Activated CD8-positive, alpha-beta memory T cell treated with anti-CD3 and anti-CD28 coated beads, Interleukin-2, amount 50 U/mL, for 1 hour (primary cell): Measurements from ENCODE around the gene SHFL.

Experiments
- DNase-seq: peaks from one replicate; pipeline ENCODE4 v3.0.0-alpha.2; 2020; ENCODE audit errors: extremely low read depth

SHFL gene

DNA sequence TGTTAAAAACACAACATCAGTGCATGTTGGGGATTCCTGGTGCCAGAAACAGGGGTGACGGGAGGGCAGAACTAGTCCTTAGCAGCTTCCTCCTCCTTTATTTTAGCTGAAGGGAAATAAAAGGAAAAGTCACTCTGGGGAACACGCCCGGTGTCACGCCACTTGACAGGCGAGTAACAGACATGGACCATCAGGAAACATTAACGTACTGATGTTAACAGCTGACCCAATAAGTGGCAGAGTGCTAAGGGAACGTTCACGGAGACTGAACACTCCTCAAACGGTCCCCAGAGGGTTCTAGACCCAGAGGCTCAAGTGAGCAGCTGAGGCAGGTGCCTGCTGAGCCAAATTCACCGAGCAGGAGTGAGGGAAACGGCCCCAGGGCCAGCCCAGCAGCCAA is 47.5 kb downstream of the SHFL start:
- no peak for DNase-seq

GRCh38 chr19:10134040-10134439 is 47.9 kb downstream of the SHFL start:
- DNase-seq, result no peak

DNA sequence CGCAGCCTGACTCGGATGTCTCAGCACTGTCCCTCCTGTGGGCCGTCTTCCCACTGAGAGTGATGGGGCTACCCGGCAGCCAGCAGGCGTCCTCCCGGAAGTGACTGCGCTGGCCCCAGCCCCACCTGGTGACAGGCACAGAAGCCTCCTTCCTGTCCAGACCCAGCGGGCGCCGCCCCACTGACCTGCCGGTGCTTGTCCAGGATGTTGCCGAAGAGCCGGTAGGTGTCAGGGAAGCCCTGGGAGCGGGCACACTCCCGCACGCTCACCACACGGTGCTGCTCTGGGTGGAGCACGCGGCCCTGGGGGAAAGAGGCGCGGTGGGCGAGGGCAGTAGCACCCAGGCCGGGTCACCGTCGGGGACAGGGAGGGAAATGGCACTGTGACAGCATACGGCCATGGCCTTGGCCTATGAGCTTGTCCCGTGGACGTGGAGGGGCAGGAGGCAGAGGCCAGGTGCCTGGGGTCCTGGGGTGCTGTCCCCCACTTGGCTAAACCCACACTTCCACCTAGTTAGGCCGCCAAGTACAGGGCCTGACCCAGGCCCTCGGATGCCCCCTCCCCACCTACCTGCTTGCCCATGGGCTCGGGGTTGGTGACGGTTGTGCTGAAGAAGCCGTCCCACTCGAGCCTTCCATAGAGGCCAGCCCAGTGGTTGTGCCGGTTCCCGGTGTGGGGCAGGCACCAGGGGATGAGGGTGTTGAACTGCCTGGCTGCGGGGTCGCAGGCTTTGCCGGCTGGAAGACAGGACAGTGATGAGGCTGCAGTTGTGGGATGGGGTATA is 49.6 kb downstream of the SHFL start:
- no peak for DNase-seq

DNA sequence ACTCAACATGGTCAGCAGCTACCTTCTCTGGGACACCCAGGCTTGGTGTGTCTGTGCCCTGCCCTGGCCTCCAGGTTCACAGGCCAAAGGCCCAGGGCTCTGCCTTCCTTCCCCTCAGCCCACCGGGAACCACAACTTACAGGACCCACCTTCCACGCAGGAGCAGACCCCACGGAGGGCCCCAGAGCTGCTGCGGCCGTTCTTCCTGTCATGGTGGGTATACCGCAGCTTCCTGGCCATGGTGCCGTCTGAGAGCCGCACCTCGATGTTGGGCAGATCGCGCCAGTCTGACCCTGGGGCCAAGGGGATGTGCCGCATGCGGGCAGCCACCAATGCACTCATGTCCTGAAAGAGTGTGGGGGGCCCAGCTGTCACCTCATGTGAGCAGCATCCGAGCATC is 50.8 kb downstream of the SHFL start:
- no peak for DNase-seq

DNA sequence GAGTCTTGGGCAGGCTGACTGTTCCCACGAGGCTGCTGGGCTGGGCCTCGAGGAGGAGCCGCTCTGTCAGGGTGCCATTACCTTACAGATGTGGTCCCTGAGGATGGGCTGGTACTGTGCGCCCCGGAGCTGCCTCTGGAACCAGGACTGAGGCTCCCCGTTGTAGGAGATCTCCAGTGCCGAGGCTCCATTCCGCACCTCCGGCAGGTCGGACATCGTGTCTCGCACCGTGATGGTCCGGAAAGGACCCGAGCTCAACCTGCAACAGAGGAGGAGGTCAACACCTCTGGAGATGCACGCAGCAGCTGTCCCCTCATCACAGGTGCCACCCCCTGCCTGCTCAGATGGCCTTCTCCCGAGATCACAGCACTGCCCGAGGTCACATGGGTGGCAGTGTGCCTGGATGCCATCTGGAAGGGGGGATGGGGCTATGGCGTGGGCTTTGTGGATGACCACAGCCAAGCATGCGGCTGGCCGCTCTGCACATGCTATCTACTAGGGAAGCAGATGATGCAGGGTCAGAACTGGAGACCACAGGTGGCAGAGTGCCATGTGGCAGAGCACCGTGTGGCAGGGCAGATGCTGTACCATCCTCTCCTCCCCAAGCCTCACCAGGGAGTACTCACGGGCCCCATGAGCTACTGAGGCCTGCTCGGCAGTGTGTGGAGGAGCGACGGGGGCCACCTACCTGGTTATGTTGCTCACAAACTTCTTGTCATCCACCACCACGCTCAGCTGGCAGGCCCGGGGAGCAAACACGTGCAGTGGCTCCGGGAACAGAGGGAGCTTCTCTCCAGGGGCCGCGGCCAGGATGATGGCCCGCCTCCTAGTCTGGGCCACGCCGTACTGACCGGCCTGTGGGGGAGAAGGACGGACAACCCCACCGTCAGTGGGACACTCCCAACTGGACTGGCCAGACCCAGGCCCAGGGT is 51.9 kb downstream of the SHFL start:
- DNase-seq, result no peak

- no peak for DNase-seq
Observed at GRCh38 chr19:10138879-10139795, 53.0 kb downstream of the SHFL start.

DNA sequence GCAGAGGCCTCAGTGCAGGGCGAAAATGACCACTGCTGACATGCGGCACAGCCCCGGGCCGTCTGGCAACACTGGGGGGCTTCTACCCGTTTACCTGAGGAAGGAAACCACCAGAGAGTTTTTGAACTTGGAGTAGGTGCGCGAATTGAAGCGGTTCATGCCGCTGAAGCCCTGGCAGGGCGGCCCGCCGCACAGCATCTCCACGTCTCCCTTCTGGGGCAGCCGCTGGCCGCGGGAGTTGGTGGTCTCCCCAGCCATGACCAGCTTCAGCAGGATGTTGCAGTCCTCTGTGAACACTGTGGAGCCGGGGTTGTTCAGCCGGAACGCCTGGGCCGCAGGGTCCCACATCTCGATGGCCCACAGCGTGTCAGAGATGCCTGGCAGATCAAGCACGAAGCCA is 53.8 kb downstream of the SHFL start:
- no peak for DNase-seq

DNA sequence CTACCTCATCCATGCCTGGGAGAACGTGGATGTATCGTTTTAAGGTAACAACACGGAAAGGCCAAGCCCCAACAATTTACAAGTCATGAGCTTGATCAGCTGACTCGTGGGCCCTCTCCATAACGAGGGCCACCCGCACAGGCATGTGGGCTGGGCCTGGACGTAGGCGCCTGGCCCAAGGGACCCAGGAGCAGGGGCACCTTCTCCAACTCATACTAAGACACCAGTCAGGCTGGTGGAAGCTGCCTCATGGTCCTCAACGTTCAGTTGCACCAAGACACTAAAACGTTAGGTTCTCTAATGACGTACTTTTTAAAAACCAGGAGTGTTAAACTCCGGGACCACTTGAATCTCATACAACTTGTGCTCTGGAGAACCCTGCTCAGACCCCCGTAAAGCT is 55.4 kb downstream of the SHFL start:
- DNase-seq, result no peak

DNA sequence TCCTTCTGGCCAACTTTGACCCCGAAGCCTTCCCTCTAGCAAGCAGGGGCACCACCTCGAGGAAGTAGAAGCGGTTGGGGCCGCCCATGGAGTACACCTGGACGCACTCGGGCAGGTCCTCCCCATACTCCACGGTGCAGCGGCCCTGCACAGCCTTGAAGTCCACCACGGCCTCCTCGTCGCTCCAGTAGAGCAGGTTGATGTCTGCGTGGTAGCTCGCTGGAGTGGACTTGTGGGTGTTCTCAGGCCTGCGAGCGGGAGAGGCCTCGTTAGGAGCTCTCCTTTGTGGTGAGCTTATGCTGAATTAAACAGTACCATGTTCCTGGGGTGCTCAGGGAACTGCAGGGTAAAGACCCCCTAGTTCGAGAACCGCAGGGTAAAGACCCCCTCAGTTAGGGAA is 55.9 kb downstream of the SHFL start:
- DNase-seq, result no peak
